HG02840 (cell line): ENCODE results near the gene DUSP7.

Experiments used
- ATAC-seq: cut with Tn5 transposase; IDR thresholded peaks from one replicate; pipeline ENCODE4 v1.9.1; 2021; ENCODE audit warnings: mild to moderate bottlenecking, moderate library complexity, moderate number of reproducible peaks; ENCODE audit not compliant: unreplicated experiment, low FRiP score

Gene DUSP7

GRCh38 chr3:52015438-52016228 lies 40.7 kb downstream of the DUSP7 start:
- ATAC-seq, result no peak

- ATAC-seq, result no peak
These were observed 41.8 kb downstream of the DUSP7 start for GRCh38 chr3:52014613-52015012.

- ATAC-seq, result no peak
These were observed 42.4 kb downstream of the DUSP7 start for GRCh38 chr3:52013802-52014598.

DNA sequence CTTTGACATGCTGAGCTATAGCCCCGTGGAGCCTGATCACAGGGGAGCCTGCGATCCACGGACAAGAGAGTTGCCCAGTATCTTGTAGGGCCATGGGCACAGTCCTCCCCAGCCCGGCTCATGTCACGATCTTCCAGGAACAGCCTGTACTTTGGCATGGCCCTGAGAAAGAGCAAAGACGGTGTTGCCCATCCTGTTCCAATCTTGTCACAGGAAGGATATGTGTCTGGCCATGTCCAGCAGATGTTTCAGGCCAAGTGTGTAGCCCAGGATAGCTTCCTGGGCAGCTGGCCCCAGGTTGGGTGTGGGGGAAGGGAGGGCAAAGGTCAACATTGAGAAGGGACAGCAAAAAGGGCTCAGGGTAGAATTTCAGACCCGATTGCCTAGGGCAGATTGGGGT lies 43.7 kb downstream of the DUSP7 start:
- ATAC-seq, result no peak

DNA sequence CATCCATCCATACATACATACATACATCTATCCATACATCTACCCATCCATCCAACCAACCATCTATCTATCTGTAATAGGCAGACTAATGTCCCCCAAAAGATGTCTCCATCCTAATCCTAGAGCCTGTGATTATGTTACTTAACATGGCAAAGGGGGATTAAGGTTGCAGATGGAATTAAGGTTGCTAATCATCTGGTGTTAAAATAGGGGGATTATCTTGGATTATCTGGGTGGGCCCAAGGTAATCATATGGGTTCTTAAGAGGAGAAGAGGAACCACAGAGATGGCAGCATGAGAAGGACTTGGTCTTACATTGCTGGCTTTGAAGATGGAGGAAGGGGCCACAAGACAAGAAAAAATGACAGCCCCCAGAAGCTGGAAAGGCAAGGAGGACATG lies 45.9 kb downstream of the DUSP7 start:
- no peak for ATAC-seq

DNA sequence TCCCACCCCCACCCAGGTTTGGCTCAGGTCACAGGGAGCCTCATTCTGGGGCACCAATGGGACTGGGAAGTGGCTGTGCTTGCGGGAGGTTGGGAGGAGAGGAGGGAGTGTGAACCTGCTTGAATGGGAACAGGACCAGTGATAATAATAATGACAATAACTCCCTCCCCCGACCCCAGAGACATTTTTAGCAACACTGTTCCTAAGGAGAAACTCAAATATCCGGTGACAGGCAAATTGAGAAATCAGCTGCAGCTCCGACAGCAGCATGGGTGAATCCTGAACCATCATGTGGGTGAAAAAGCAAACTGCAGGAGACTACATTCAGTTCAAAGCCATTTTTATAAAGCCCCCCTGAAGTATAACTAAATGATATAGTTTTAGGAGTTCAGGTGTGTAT lies 49.1 kb downstream of the DUSP7 start:
- ATAC-seq, result no peak

DNA sequence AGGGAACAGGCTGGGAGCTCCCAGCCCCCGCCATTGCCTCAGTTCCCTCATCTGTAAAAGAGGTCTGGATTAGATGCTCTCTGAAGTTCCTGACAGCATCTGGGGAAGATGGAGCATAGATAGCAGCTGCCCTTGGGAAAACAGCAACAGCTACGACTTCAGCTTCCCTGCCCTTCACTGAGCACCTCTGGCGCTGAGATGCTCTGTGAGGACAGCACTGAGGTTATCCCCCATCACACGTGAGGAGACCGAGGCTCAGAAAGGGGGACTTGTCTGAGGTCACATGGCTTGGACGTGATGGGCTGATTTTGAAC lies 49.6 kb downstream of the DUSP7 start:
- ATAC-seq, result no peak

DNA sequence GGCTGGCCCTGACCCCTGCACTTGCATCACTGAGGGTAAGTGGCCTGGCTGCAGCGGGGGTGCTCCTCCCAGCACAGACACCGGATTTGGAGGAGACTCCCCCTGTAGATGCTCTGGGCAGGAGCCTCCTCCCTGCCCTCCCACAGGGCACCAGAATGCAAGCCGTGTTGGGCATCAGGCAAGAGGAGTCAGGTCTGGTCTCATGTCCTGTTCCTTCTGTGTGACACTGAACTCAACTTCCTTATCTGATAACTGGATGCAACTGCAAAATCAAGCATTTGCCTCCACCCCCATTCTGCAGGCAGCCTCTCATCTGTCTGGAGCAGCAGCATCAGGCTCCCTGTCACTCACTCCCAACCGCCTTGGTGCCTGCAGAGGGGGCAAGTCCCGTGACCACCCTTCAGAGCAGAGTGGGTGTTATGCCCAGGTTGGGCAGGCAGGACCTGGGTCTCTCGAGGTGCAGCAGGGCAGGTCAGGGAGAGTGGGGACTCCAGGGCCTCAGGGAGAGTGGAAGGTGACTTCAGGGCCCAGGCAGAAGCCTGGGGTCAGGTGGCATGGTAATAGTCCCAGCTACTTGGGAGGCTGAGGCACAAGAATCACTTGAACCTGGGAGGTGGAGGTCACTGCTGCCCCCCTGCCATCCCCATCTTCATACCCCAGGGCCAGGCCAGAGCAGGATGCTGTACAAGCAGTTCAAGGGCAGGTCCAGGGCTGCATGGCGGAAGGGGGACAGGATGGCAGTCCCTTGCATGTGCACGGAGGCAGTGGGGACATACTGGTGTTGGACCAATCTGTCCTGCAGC lies 50.2 kb downstream of the DUSP7 start:
- ATAC-seq, result no peak

DNA sequence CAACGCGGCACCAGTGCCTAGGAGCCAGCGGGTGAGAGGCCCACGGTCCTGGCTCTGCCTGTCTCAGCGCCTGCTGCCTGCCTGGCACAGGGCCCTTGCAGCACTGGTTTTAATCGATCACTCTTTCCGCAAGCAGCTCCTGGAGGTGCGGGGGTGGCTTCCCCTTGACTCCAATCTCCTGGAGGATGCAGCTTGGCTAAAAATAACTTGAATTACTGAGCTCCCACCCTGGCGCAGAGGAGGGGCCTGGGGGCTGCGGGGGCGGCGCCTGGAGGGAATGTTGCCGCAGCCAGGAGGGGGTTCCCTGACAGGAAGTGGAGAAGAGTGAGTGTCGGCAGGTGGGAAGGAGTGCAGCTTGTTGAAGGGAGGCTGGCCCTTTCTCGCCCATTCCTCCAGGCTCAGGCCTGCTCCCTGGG lies 50.8 kb downstream of the DUSP7 start:
- ATAC-seq, result no peak

GRCh38 chr3:52004906-52005395 lies 51.4 kb downstream of the DUSP7 start:
- ATAC-seq, result no peak

- no peak for ATAC-seq
These were observed 52.1 kb downstream of the DUSP7 start for GRCh38 chr3:52004163-52004787.

DNA sequence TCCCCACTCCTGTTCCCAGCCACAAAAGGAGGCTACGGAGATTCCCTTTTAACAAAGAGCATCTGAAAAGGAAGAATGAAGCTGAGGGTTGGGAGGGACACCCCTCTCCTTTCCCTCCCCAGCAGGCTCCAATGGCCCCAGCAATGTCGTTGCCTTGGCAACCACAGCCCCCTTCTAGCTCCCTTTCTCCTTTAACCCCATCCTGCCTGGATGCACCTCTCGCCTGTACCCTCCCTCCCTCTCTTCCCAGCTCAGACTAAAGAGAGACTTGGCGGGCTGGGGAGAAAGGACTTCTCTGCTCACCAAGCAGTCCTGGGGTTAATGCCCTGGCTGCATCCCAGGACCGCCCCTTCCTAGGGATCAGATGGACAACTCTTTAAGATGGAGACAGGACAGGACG lies 53.6 kb downstream of the DUSP7 start:
- ATAC-seq, result no peak

- ATAC-seq, result no peak
These were observed 54.9 kb downstream of the DUSP7 start for GRCh38 chr3:52001443-52001974.

- ATAC-seq, result no peak
These were observed 56.5 kb downstream of the DUSP7 start for GRCh38 chr3:51999846-52000245.
